Adrenal gland (tissue), 12 donors: ENCODE measurements around the gene OR14I1. TPM values are rescaled to one million over a fixed set of nuclear protein-coding genes. Genes with fewer than 3 reads are reported as not detected.

Experiments used
- DNase-seq, 7 donors: peaks; one replicate each; pipeline ENCODE4 v3.0.0-alpha.2; 2019 to 2020
- H3K27ac ChIP-seq, 5 donors: fragments of 200-600 bp; sonication (generic) in 4 of 5; 1 replicate in 3 of 5; 2 replicates in 2 of 5; pipeline versions ENCODE4 v1.5.1 to v1.8.0; 2016 to 2020; ENCODE audit warnings: mild to moderate bottlenecking in 1 of 5
- H3K27me3 ChIP-seq: fragments of 200-600 bp; 2 replicates; pipeline ENCODE4 v1.8.0; 2021
- H3K36me3 ChIP-seq, 2 donors: fragments of 200-600 bp; replicated peaks in 1 of 2; 1 replicate in 1 of 2; 2 replicates in 1 of 2; pipeline versions ENCODE4 v1.5.1 to v1.8.0; 2018 to 2022
- H3K4me1 ChIP-seq, 2 donors: fragments of 200-600 bp; replicated peaks in 1 of 2; 1 replicate in 1 of 2; 2 replicates in 1 of 2; pipeline versions ENCODE4 v1.5.1 to v1.8.0; 2018 to 2021
- H3K4me3 ChIP-seq, 4 donors: fragments of 200-600 bp; sonication (generic) in 3 of 4; one replicate each; pipeline ENCODE4 v1.5.1; 2016 to 2018
- H3K9me3 ChIP-seq, 3 donors: fragments of 200-600 bp; sonication (generic) in 1 of 3; replicated peaks in 1 of 3; 1 replicate in 2 of 3; 2 replicates in 1 of 3; pipeline versions ENCODE4 v1.5.1 to v1.8.0; 2016 to 2021
- POLR2A ChIP-seq, 2 donors: fragments of 450-650 bp; IDR thresholded peaks; one replicate each; pipeline ENCODE4 v1.6.1; 2017; ENCODE audit warnings: antibody characterized with exemption in 2 of 2, mild to moderate bottlenecking in 2 of 2, moderate library complexity in 1 of 2
- WGBS, 4 donors: extraction: QIAGEN DNeasy Blood & Tissue Kit in 2 of 4; methylation state at CpG; one replicate each; pipeline versions ENCODE4 v1.1.5 to v1.1.7; 2013 to 2017; 5-methylcytosine and 5-hydroxymethylcytosine counted together
- intact Hi-C, 2 donors: fragments of 100-400 bp; cut with DNase I; formaldehyde crosslinking; loops; one replicate each; pipeline versions ENCODE4 v1.14.1 to v1.15.0; 2022 to 2023
- polyA plus RNA-seq, 3 donors: library from polyadenylated mRNA; stranded (reverse); fragments of 200-250 nt in 2 of 3; fragments of 350-450 nt in 1 of 3; fragmentation: Illumina TruSeq in 1 of 3; extraction: RNeasy Lipid Tissue Mini Kit (QIAGEN cat#74804) in 1 of 3; gene quantifications; one replicate each; pipeline ENCODE4 v1.2.3, GENCODE V29; 2013 to 2014
- total RNA-seq, 9 donors: library from RNA; depleted of rRNA in 4 of 9; stranded (reverse); fragments of >200 nt in 4 of 9; fragments of 120-200 nt in 1 of 9; fragmentation: NEBNext Ultra II Directional in 1 of 9; extraction: Animal tissue kit (Norgen Biotek cat#: 25700) in 1 of 9; gene quantifications; one replicate each; pipeline versions ENCODE4 v1.1.0 to v1.2.4, GENCODE V29; 2013 to 2023
- TF ChIP-seq, protein P1 (sequence below), 6 experiments: fragments of 450-650 bp in 4 of 6; fragments of 200-600 bp in 2 of 6; sonication (generic) in 1 of 6; IDR thresholded peaks; 1 replicate in 5 of 6; 2 replicates in 1 of 6; pipeline versions ENCODE4 v1.5.1 to v1.8.0; 2016 to 2021; ENCODE audit warnings: antibody characterized with exemption in 6 of 6, mild to moderate bottlenecking in 2 of 6, moderate library complexity in 1 of 6
- donor health status: healthy with polysubstance abuse.
- donor health status: Bipolar disorder and iron deficiency.
- donor health status: DM: yes; HTN: yes; CAD: no.
- donor health status: DM: no; HTN: no; CAD: no.
- donor health status: DM: no; HTN: no; CAD: no.
- donor health status: DM: yes; HTN: yes; CAD: no.

OR14I1 gene
- total and polyA plus RNA-seq, 12 donors = not detected

DNA sequence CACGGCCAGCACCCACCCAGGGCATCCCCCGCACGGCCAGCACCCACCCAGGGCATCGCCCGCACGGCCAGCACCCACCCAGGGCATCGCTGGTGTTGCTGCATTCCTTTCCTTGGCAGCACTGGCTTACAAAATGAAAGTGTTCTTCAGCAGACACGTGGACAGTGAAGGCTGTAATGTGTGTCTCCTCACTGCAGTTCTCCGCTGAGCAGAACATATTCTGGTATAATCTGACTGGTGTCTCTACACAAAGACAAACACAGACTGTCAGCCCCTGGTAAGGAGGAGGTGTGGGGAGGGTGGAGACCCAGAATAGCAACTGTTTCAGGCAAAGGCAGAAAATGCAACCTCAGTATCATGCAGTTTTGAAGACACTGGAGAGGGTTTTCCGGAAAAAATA is 45.6 kb upstream of the OR14I1 start:
- TF ChIP-seq, protein P1, sequence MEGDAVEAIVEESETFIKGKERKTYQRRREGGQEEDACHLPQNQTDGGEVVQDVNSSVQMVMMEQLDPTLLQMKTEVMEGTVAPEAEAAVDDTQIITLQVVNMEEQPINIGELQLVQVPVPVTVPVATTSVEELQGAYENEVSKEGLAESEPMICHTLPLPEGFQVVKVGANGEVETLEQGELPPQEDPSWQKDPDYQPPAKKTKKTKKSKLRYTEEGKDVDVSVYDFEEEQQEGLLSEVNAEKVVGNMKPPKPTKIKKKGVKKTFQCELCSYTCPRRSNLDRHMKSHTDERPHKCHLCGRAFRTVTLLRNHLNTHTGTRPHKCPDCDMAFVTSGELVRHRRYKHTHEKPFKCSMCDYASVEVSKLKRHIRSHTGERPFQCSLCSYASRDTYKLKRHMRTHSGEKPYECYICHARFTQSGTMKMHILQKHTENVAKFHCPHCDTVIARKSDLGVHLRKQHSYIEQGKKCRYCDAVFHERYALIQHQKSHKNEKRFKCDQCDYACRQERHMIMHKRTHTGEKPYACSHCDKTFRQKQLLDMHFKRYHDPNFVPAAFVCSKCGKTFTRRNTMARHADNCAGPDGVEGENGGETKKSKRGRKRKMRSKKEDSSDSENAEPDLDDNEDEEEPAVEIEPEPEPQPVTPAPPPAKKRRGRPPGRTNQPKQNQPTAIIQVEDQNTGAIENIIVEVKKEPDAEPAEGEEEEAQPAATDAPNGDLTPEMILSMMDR (IDR thresholded peaks at IDR 0.05) = no peak
- no peak for TF ChIP-seq POLR2A (IDR thresholded peaks at IDR 0.05)
- Histone ChIP-seq H3K9me3 (no peaks in the 10 kb centered on the region), H3K27me3 (no peaks in the 10 kb centered on the region), H3K4me3 (no peak overlapping the region), H3K4me1 (no peaks in the 10 kb centered on the region), H3K36me3 (no peaks in the 10 kb centered on the region), H3K27ac (no peak overlapping the region)
- 76 to 90% (median 82%) methylated on average over 3 to 9 of the region's 10 CpGs for WGBS, 4 donors
- no peak for DNase-seq
- intact Hi-C loops = no loop called here

DNA sequence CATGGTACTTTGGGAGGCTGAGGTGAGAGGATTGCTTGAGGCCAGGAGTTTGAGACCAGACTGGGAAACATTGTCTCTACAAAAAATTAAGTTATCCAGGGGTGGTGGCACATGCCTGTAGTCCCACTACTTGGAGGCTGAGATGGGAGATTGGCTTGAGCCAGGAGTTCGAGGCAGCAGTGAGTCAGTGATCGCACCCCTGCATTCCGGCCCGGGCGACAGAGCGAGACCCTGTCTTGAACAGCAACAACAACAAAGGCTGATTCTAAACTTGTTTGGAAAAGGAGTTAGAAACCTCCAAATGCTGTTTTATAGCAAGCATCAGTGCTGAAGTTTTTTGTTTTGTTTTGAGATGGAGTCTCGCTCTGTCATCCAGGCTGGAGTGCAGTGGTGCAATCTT is 38.3 kb upstream of the OR14I1 start:
- Histone ChIP-seq H3K4me1 (no peaks in the 10 kb centered on the region), H3K4me3 (no peak overlapping the region), H3K27me3 (no peaks in the 10 kb centered on the region), H3K9me3 (no peaks in the 10 kb centered on the region), H3K36me3 (no peaks in the 10 kb centered on the region), H3K27ac (no peak overlapping the region)
- DNase-seq = no peak
- TF ChIP-seq, protein P1 (IDR thresholded peaks at IDR 0.05) = no peak
- no peak for TF ChIP-seq POLR2A (IDR thresholded peaks at IDR 0.05)
- intact Hi-C loops = no loop called here
- WGBS, 4 donors = 87 to 96% (median 91%) methylated on average over 3 to 7 of the region's 7 CpGs

DNA sequence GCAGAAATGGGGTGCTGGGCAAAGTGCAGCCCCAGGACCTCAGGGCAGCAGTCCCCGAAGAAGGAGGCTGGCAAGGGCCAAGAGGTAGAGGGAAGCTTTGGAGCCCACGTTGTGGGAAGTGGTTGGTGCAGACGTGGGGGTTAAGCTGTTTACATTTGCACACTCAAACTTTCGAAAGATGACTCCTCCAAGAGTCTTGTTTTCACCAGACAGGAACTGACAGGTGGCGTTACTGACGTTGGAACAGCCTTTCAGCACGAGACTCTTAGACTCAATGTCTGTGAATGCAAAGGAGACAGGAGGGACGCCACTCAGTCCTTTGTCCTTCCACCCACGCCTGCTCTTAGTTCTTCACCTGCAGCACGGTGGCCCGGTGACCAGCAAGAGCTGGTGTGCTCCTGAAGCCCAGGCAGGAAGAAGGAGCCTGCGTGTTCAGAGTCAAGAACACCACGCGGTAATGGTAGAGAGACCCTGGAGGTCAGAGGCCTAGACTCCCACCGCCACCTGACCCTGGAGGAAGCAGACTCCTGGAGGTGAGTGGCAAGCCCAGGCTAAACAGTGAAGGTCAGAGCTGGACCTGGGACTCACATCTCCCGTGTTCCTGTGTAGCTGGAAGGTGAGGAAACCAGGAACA is 37.1 kb upstream of the OR14I1 start:
- WGBS, 4 donors = 65 to 73% (median 72%) methylated on average over 16 of the region's 16 CpGs
- intact Hi-C loops = no loop called here
- H3K4me1 ChIP-seq = no peaks in the 10 kb centered on the region

GRCh38 chr1:248737457-248737856 is 34.9 kb upstream of the OR14I1 start:
- no peak overlapping the region for H3K27ac ChIP-seq
- H3K36me3 ChIP-seq = no peaks in the 10 kb centered on the region
- H3K27me3 ChIP-seq = no peaks in the 10 kb centered on the region
- WGBS, 4 donors = 69 to 76% (median 73%) methylated on average over 6 of the region's 6 CpGs
- no peaks in the 10 kb centered on the region for H3K9me3 ChIP-seq
- intact Hi-C loops = no loop called here
- no peak for DNase-seq
- TF ChIP-seq POLR2A (IDR thresholded peaks at IDR 0.05) = no peak
- TF ChIP-seq, protein P1 (IDR thresholded peaks at IDR 0.05) = no peak
- H3K4me3 ChIP-seq = no peak overlapping the region
- no peaks in the 10 kb centered on the region for H3K4me1 ChIP-seq

More for the DNA sequence above, 37.1 kb upstream of the OR14I1 start:
- DNase-seq = peak in 1 of 7 donors; percentile 39
- H3K4me3 ChIP-seq = no peak overlapping the region
- H3K36me3 ChIP-seq = no peaks in the 10 kb centered on the region
- H3K27me3 ChIP-seq = no peaks in the 10 kb centered on the region
- H3K27ac ChIP-seq = no peak overlapping the region
- H3K9me3 ChIP-seq = no peaks in the 10 kb centered on the region
- TF ChIP-seq, protein P1 (IDR thresholded peaks at IDR 0.05) = no peak
- no peak for TF ChIP-seq POLR2A (IDR thresholded peaks at IDR 0.05)
